ENCODE measurements around the gene TARBP1. TPM values are rescaled to one million over a fixed set of nuclear protein-coding genes. Genes with fewer than 3 reads are reported as not detected.

Gene TARBP1
- polyA plus RNA-seq, 1 donor from 2014 or later, result 267 TPM

- H3F3A ChIP-seq (ENCODE audit: insufficient read depth, low read length, poor library complexity, severe bottlenecking), result no peaks in the 10 kb centered on the region
- H2AFZ ChIP-seq (ENCODE audit: low read depth, low read length), result no peak overlapping the region
- no peaks in the 10 kb centered on the region for H3K79me2 ChIP-seq (replicated peaks; ENCODE audit: insufficient read depth, low read length)
- no peak overlapping the region for H3K9ac ChIP-seq (ENCODE audit: low read length)
- H3K36me3 ChIP-seq (ENCODE audit: insufficient read depth, low read length), result no peaks in the 10 kb centered on the region
- no peaks in the 10 kb centered on the region for H4K20me1 ChIP-seq (ENCODE audit: insufficient read depth)
- H3K4me3 ChIP-seq (ENCODE audit: low read length), result no peak overlapping the region
- no peaks in the 10 kb centered on the region for H3K9me3 ChIP-seq (ENCODE audit: low read length)
- H3K27me3 ChIP-seq (ENCODE audit: insufficient read depth, low read depth, low read length), result no peaks in the 10 kb centered on the region
- peak; percentile 85 for TF ChIP-seq CTCF (IDR thresholded peaks at IDR 0.05; ENCODE audit: poor library complexity, severe bottlenecking)
- peak; percentile 89 for TF ChIP-seq RAD21 (conservative IDR thresholded peaks at IDR 0.05)
- no peak for TF ChIP-seq POLR2AphosphoS5 (IDR thresholded peaks at IDR 0.05)
- TF ChIP-seq SMC3 (conservative IDR thresholded peaks at IDR 0.05; ENCODE audit: poor library complexity), result peak; percentile 81
- TF ChIP-seq REST (IDR thresholded peaks at IDR 0.05; ENCODE audit: borderline replicate concordance), result no peak
- TF ChIP-seq EP300 (conservative IDR thresholded peaks at IDR 0.05; ENCODE audit: poor library complexity, severe bottlenecking), result no peak
- no peak for TF ChIP-seq EZH2 (IDR thresholded peaks at IDR 0.05; ENCODE audit: borderline replicate concordance, insufficient read depth, low read length, poor library complexity, severe bottlenecking)
- no peak for TF ChIP-seq TAF1 (IDR thresholded peaks at IDR 0.05; ENCODE audit: low read depth)
- no peak for TF ChIP-seq MXI1 (conservative IDR thresholded peaks at IDR 0.05; ENCODE audit: poor library complexity, severe bottlenecking)
- H3K4me2 ChIP-seq (ENCODE audit: low read length), result no peak overlapping the region
- no peaks in the 10 kb centered on the region for H3K9me2 ChIP-seq (ENCODE audit: insufficient read depth, low read length)
- H3K27ac ChIP-seq (ENCODE audit: low read length), result peak overlapping the region; percentile 82
These were observed 8.2 kb upstream of the TARBP1 start for GRCh38 chr1:234486858-234487840.

- no peaks in the 10 kb centered on the region for H3K79me2 ChIP-seq (replicated peaks; ENCODE audit: insufficient read depth, low read length)
- no peak overlapping the region for H3K4me3 ChIP-seq (ENCODE audit: low read length)
- no peak overlapping the region for H3K27ac ChIP-seq (ENCODE audit: low read length)
- H4K20me1 ChIP-seq (ENCODE audit: insufficient read depth), result no peaks in the 10 kb centered on the region
- H3K9me2 ChIP-seq (ENCODE audit: insufficient read depth, low read length), result no peaks in the 10 kb centered on the region
- no peak for TF ChIP-seq EZH2 (IDR thresholded peaks at IDR 0.05; ENCODE audit: borderline replicate concordance, insufficient read depth, low read length, poor library complexity, severe bottlenecking)
- no peak for TF ChIP-seq POLR2AphosphoS5 (IDR thresholded peaks at IDR 0.05)
- TF ChIP-seq TAF1 (IDR thresholded peaks at IDR 0.05; ENCODE audit: low read depth), result no peak
- TF ChIP-seq REST (IDR thresholded peaks at IDR 0.05; ENCODE audit: borderline replicate concordance), result no peak
- TF ChIP-seq MXI1 (conservative IDR thresholded peaks at IDR 0.05; ENCODE audit: poor library complexity, severe bottlenecking), result no peak
- no peaks in the 10 kb centered on the region for H3K36me3 ChIP-seq (ENCODE audit: insufficient read depth, low read length)
- no peaks in the 10 kb centered on the region for H3F3A ChIP-seq (ENCODE audit: insufficient read depth, low read length, poor library complexity, severe bottlenecking)
- H2AFZ ChIP-seq (ENCODE audit: low read depth, low read length), result no peak overlapping the region
- no peak overlapping the region for H3K9ac ChIP-seq (ENCODE audit: low read length)
- H3K9me3 ChIP-seq (ENCODE audit: low read length), result no peaks in the 10 kb centered on the region
- H3K27me3 ChIP-seq (ENCODE audit: insufficient read depth, low read depth, low read length), result no peaks in the 10 kb centered on the region
- H3K4me2 ChIP-seq (ENCODE audit: low read length), result no peak overlapping the region
These were observed 6.2 kb upstream of the TARBP1 start for GRCh38 chr1:234484991-234485739.
